GM18519 (cell line): ENCODE data around the gene HDDC2.

Experiments used
- ATAC-seq: cut with Tn5 transposase; IDR thresholded peaks from one replicate; pipeline ENCODE4 v1.9.1; 2021; ENCODE audit warnings: mild to moderate bottlenecking, moderate library complexity; ENCODE audit not compliant: unreplicated experiment, low FRiP score

The HDDC2 gene

DNA sequence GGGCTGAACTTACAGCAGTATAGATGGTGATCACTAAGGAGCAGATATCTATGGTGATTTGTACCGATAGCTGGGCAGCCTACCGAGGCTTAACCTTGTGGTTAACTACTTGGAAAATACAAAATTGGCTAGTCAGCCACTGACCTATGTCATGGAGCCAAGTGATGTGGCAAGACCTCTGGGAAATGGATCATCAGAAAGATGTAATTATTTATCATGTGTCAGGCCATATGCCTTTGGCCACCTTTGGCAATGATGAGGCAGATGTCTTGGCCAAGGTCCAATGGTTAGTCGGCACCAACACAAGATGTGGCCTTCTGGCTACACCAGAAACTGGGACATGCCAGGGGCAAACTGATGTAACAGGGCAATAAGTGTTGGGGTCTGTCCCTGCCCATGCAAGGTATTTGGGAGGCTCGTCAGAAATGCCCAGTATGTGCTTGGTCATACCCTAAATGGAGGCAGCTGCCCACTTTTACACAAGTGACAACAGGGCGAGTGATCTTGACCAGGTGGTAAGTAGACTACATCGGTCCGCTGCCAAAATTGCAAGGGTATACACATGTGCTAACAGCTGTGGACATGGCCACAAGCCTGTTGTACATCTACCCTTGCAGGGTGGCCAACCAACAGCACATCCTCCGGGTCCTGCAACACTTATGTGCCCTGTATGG, 30.1 kb downstream of the HDDC2 start:
- ATAC-seq: no peak

DNA sequence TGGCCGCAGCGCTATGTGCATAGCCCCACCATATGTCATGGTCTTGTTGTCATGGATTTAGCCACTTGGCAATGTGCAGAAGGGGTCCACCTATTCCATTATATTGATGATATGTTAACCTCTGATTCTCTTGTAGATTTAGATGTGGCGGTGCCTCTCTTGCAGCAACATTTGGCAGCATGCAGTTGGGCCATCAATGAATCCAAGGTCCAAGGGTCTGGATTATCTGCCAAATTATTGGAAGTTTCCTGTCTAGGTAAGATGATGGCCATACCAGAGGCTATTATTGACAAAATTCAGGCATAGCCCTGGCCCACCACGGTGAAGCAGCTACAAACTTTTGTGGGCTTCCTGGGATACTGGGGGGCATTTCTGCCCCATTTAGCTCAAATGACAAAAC, 31.4 kb downstream of the HDDC2 start:
- no peak for ATAC-seq

DNA sequence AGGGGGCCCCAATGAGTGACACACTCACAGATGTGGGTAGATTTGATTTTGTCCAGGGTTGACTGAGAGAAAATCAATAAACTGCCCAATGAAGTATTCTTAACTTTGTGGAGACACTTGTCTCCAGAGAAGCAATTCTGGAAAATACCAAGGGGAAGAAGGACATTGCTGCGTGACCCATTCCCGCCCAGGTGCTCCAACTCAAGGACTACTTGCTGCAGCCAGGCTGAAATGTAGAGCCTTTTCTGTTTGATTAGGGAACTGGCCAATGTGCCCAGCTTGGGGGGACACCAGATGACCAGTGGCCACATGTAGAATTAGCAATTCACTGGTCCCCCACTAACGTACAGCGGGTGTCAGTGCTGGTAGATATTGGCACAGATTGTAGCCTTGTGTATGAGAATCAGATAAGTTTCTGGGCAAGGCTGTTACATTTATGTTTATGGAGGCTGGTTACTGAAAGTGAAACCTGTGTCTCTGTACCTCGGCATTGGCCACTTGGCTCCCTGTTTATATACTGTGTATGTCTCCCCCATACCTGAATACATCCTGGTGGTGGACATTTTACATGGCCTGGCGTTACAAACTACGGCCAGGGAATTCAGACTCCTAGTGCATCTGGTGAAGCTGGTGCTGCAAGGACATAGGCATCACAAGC, 32.3 kb downstream of the HDDC2 start:
- no peak for ATAC-seq

DNA sequence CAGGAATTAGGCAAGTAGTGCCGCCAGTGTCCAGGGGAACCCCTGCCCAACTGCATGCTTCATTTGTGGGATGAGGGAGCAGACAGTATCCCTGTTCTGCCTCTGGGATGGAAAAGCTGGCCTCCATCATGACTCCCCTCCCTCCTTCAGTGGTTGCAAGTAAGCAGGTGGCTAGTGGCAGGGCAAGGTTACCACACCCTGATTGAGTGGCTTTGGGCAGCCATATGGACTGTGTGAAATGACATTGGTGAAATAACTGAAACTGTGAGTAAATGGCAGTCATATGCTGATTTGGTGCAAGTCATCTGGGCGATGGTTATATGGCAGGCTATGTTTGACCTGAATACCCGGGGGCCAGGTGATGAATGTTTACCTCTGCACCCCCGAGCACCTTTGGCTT, 33.0 kb downstream of the HDDC2 start:
- ATAC-seq: no peak

DNA sequence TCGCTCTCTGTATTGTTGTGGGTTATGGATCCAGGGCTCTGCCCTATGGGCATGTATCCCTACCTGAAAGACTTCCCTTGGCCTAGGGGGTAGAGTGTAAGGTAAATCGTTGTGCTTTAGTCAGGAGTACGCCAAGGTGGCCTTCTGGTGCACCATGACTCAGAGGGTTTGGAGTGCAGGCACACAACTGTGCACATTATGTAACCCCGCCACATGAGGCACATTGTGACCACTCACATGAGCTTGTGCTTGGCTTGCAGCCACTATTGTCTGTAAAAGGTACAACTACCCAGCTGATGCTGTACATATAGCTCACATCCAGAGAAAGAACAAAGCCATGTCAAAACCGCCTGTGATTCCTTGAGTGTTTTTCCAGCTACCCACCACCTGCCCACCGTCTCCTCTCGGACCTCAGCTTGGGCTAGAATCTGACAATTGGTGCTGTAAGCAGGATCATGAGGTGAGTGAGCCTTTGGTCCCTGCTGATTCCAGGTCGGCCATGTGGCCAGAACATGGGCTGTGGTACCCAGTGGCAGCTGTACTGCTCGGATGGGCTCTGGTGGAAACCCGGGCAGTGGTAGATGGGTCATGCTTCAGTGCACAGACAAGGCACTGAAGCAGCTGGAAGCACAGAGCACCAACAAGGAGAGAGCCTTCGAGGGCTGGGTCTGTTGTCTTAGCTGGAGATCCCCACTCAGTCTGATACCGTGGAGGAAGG, 33.8 kb downstream of the HDDC2 start:
- ATAC-seq: no peak

DNA sequence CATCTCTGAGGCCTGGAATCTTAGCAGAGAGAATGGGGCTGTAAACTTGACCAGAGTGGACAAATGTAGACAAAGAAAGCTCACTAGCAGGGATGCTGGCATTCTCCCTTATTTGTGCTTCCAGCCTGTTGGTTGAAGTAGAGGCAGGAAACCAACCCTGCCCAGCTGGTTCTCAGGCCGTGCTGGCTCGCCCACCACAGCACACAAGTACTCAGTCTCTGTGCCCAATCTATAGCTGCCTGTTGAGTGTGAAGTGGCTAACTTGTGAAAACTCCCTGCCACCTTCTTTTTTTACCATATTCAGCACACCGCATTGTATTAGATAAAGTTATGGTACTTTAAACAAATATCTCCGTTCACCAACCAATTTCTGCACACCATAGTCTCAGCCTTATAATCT, 37.3 kb downstream of the HDDC2 start:
- ATAC-seq: no peak

DNA sequence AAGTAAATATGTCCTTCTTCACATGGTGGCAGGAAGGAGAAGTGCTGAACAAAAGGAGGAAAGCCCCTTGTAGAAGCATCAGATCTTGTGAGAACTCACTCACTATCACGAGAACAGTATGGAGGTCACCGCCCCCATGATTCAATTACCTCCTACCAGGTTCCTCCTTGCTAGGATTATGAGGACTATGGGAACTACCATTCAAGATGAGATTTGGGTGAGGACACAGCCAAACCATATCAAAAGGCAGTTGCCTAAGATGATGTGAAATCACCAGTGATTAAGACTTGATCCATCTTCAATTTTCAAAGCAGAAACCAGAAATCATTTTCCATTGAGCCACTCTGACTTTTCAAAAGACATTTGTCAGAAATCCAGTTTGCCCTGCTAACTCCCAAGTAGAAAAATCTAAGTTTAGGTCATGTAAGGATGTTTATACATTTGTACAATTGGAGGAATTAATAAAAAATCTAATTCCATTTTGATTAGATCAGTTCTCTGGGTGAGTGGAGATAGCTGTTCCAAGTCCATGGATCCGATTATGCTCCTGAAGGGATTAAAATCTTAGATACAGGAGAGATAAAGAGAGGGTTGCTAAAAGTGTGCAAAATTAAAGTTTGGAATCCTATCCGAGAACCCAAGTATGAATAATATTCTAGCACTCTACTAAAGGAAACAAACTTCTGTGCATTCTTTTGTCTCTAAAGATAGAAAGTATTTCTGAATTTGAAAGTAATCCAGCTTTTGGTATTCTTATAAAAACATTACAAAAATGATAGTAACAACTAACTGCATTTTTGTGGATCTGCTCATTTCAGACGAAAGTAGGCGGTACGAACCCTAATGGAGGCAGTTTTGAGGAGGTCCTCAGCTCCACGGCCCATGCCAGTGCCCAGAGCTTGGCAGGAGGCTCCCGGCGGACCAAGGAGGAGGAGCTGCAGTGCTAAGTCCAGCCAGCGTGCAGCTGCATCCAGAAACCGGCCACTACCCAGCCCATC, 39.5 kb downstream of the HDDC2 start:
- no peak for ATAC-seq

DNA sequence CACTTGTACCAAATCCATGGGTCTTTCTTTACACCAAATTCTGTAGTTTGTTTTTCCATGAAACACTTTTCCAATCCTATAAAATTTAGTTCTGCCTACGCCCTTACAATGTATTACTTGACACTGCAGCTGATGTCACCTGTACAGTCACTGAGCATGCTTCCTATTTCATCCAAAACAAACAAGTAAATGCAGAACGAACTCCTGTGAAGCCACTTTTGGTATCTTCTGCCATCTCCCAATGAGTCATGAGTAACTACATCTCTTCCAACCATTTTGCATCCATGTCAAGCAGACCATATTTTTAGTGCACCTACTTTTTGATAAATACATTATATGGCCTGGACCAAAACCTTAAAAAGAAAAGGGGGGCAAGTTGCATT, 42.4 kb downstream of the HDDC2 start:
- ATAC-seq: no peak

DNA sequence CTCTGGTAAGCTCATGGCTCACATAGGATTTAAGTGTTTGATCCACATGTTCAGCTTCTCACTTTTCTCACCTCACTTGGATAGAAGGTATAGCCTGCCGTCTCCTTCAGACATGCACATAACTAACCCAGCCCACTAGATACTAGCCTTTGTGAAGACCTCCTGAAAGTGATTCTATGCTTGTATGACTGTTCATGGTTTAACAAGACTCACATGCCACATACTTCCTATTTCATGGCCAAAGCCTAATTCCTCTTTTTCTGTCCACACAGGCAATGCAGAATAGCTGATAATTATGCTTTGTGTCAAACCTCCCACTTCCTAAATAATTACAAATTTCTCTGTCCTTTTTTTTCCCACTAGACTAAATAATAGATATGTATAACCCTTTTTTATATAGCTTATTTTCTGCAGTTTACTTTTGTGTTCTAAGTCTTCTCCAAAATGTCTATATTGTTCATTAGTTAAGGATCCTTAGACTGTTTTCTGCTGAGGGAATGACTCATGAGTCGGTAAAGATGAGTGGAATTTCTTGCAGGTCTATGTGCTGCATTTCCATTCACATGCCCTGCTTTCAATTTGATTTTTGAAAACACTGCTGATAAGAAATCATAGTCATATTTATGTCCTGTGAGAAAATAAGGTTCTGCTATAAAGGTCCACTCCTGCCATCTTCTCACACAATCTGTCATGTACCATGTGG, 43.0 kb downstream of the HDDC2 start:
- ATAC-seq: peak; percentile 53

DNA sequence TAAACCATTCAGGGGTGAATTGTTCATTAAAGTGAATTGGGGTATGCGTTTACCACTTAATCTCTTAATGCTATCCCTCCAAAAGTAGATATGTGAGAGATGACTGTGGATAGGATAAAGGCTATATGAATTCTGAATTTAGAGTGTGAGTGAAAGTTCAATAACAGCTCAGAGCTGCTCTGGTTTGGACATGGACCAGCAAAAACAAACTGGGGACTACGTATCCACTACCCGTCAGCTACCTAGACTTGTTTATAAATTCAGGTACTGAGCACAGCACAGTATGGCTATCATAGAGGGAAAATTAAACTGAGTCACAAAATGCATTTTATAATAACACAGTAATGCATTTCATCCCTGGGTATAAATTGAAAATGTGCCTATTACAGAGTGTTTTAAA, 44.4 kb downstream of the HDDC2 start:
- ATAC-seq: no peak

DNA sequence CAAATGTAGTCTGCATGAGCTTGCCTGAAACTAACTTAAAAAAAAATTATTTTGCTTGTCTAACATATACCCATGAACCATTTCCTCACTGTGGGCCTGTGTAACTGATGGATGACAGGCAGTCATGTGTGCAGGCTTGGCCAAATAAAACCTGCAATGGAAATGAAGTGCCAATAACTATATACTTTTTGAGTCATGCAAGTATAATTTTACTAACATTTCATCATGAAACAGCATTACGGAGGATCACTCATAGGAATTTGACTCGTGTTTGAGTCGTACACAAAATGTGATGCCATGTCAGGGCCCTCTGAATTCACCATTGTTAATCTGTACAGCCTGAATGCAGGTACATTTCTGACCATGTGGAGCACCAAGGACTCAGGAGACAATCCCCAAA, 46.6 kb downstream of the HDDC2 start:
- ATAC-seq: no peak

DNA sequence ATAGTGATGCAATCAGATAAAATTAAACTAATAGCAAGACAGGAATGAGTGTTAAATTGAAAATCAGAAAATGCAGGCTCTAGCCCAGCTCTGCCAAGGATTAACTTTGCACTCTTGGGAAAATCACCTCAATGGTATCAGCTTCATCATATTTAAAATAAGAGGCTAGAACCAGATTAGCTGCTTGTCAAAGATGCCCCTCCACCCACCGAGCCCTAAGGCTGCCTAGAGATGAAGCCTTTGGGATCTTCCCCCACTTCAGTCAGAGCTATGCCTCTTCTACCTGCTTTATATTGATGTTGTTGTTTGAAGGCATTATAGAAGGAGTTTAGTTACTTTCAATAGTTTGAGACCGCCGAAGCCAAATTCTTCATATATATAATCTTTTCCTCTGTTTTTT, 47.4 kb downstream of the HDDC2 start:
- ATAC-seq: no peak

DNA sequence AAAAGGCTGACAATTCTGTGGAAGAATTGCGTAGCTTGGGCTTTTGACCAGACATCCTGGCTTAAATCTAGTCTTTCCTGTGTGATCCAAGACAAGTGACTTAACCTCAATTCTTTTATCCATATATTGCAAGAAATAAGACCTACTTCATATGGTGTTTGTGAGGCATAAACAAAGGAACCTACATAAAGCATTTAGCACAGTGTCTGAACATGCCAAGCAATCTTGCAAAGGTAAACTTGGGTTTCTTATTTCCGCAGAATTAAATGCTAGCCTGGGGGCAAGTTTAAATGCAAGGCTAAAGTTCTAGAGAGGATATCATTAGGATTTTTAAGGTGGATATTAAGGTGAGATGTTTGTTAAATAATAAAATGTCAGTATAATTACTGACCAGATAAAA, 47.9 kb downstream of the HDDC2 start:
- ATAC-seq: no peak

DNA sequence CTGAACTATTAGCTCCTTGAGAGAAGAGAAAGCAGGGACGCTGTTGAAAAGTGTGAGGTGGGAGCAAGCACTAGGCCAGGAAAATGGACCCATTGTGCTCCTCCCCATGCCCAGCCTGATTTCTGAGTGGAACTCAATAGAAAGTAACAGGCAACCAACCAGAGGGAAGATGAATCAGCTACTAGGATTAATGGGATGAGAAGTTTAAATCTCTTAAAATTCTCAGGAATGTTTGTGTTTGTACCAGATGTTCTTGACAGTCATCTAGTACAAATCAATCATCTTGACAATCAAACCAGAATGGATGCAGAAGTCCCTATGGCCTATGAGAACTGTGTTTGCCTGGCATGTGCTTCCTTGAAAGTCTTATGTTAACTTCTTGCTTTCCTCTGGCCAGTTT, 48.9 kb downstream of the HDDC2 start:
- no peak for ATAC-seq

DNA sequence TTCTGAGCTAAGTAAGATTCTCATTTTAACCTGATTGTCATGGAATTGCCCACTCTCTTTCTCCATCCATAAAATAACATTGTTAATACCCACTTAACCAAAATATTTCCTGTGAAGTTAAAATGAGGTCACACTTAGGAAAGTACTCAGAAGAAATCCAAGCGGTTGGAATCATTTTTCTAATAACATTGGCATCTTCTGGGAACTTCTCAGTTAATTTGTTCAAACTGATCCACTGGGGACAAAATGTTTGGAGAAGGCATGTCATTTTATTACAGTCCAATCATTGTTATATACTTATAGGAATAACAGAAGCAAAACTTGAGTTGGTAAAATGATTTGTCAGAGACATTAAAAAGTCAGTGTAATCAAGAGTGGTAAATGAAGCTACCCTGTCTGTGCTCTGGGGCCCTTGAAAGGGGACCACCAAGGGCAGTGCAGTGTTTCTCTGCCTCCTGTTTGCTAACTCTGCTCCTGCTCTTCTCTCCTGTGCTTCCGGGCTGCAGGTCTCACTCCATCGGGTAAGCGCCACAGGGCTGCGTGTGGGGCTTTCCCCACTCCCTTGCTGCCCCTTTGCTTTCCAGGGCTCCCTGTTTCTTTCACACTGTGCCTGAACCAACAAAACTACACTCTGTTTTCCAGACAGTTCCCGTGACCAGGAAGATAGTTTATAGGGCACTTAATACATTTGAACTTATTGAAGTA, 50.1 kb downstream of the HDDC2 start:
- ATAC-seq: no peak

DNA sequence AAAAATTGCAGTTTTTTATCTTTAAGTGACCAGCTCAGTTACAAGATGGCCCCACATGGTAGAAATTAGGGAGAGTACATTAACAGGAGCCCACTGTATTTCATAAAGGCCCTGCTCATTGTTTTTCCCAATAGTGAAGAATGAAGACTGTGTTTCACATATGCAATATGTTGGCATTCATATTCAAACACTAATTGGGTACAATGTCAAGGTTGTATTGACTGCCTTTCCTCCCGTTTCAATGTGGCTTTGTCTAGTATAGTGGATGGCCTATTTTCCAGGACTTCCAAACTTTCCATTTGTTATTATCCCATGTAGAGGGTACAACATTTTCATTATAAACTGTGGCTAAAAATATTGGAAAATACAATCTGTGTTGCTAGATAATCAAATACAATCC, 51.3 kb downstream of the HDDC2 start:
- no peak for ATAC-seq

DNA sequence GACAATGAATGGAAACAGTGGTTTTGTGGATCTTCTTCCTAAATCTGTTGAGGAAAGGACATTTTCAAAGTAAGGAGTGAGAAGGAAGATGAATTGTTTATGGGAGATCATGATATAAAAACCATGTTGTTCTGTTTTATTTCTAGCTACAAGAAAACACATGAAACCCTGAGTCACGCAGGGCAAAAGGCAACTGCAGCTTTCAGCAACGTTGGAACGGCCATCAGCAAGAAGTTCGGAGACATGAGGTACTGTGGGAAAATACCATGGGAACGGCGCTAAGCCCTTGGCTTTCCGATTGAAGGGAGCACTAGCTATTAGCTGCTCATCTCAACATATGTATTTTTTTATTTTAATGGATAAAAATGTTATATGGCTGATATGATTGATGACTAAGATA, 53.6 kb downstream of the HDDC2 start:
- no peak for ATAC-seq

DNA sequence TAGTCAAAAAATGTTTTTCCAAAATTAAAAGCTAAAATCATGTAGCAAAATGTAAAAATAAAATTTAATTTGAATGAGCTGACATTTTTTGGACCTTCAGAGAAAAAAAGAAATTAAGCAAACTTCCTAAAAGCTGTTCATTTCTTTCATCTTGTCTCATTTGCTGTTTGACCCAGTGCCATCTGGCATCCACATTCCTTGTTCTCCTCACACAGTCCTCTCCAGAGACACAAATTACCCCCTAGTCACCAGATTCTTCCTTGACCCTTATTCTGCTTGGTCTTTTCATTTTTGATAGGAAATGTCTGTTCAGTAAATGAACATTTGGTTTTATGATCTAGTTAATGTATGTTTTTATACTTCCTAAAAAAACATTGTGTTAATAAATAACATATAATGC, 55.2 kb downstream of the HDDC2 start:
- no peak for ATAC-seq

DNA sequence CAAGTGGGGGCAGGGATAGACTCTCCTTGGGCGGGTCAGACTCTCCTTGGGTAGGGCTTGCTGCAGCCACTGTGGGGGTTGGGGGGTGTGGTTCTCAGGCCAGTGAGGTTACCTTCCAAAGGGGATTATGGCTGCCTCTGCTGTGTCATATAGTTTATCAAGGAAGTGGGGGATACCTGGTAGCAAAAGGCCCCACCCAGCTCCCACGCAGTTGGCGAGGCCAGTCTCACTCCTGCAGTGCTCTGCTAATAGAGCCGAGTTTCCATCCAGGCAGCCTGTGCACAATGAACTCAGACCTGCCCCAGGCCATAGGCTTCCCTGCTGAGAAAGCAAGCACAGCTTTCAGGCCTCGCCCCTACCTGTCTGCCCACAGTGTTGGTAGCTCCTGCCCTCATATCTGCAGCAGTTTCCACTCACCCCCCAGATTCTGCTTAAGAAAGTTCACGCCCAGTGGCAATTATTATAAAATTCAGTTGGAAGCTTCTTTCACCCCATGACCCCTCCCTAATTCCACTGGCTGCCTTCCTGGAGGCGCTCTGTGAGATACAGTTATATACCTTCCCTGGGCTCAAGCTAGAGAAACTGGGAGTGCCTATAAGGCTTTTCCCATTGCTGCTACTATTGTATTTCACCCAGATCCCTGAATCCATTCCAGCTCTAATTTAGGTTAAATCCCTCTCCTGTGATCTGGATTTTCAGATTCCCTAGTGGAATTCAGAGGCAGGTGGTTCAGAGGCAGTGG, 56.1 kb downstream of the HDDC2 start:
- no peak for ATAC-seq
